ENCODE data around the gene RPLP2. TPM values are rescaled to one million over a fixed set of nuclear protein-coding genes. Genes with fewer than 3 reads are reported as not detected.

RPLP2 gene
- total RNA-seq, 4 donors from 2014 or later, result 555 to 1,150 (median 858) TPM

- ATAC-seq (ENCODE audit: low FRiP score) (no peak), DNase-seq (ENCODE audit: low spot score) (no peak)
- no peak for TF ChIP-seq CTCF (IDR thresholded peaks at IDR 0.05)
Measured at GRCh38 chr11:836274-836673, 26.5 kb downstream of the RPLP2 start.

GRCh38 chr11:836700-837099 is 26.9 kb downstream of the RPLP2 start:
- no peak for TF ChIP-seq CTCF (IDR thresholded peaks at IDR 0.05)
- DNase-seq (ENCODE audit: low spot score) (no peak), ATAC-seq (ENCODE audit: low FRiP score) (no peak)

- no peak for TF ChIP-seq CTCF (IDR thresholded peaks at IDR 0.05)
- ATAC-seq (ENCODE audit: low FRiP score) (no peak), DNase-seq (ENCODE audit: low spot score) (no peak)
Measured at GRCh38 chr11:837189-837989, 27.6 kb downstream of the RPLP2 start.

GRCh38 chr11:837990-838307 is 28.2 kb downstream of the RPLP2 start:
- no peak for DNase-seq (ENCODE audit: low spot score)
- no peak for ATAC-seq (ENCODE audit: low FRiP score)
- no peak for TF ChIP-seq CTCF (IDR thresholded peaks at IDR 0.05)

- no peak for DNase-seq (ENCODE audit: low spot score)
- TF ChIP-seq CTCF (IDR thresholded peaks at IDR 0.05), result no peak
- ATAC-seq (ENCODE audit: low FRiP score), result no peak
Measured at GRCh38 chr11:838441-839279, 28.9 kb downstream of the RPLP2 start.

GRCh38 chr11:839280-839623 is 29.5 kb downstream of the RPLP2 start:
- DNase-seq (ENCODE audit: low spot score) (no peak), ATAC-seq (ENCODE audit: low FRiP score) (no peak)
- no peak for TF ChIP-seq CTCF (IDR thresholded peaks at IDR 0.05)

Measured in omental fat pad (tissue), 4 donors.